Measurements from ENCODE around the gene SPRYD7.
"Not testable (repeated sequence)": the region's sequence is repeated elsewhere in the genome, so short reads cannot be mapped to it uniquely, and the experiment has no call there.

SPRYD7 gene, protein sequence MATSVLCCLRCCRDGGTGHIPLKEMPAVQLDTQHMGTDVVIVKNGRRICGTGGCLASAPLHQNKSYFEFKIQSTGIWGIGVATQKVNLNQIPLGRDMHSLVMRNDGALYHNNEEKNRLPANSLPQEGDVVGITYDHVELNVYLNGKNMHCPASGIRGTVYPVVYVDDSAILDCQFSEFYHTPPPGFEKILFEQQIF

DNA sequence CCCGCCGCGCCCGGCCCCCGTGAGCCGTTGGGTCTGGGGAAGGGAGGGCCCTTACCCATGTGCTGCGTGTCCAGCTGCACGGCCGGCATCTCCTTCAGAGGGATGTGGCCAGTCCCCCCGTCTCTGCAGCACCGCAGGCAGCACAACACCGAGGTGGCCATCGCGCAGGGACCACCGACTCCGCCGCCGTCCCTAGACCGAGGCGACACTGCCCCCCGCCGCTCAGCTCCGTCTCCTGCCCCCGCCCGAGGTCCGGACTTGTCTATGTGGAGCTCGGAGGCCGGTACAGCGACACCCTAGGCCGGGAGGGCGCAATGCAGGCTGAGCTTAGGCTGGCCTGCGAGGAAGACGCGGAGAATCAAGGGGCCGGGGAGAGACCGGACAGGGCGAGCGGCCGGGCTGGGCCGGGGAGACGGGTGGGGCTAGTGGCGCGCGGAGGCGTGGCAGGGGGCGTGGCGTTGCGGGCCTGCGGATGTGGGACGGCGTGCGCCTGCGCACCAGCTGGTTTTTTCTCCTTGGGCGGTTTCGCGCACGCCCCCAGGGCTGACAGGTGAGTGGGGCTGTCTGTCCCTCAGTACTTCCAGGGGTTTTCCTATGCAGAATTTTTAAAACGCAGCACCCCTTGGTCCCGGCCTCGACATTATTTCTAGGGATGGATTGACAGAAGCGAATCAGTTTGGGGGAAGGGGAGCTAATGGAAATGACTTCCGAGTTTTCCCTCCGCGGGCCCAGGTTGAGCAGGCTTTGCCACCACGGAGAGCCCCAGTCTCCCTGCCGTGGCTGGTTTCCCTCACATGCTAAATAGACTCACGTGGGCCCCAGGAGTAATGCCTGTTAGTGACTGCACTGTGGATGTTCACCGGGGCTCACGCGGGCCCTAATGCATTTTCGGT lies at the start of gene SPRYD7:
Gene SPRYD7 (minus strand): TSS at position 266 of the 893 bp plus-strand sequence. CDS start 105 bp downstream, at position 161.
- DNase-seq, result peak; percentile 94

DNA sequence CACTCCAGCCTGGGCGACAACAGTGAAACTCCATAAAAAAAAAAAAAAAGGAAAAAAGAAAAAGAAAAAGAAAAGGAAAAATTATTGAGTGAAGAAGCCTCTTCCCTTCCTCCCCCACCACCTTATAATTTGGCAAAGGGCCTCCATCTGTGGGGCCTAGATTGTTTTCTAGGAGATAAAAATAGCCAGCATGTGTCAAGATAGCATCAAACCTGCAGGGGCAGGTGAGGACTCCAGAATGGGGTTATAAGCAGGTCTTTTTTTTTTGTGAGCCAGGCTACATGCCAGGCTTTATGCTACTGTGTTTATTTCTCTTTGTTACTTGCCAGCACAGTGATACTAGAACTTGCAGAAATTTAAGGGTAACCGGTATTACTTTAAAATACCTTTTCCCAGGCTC lies 49.0 kb upstream of the SPRYD7 start:
- no peak for DNase-seq

DNA sequence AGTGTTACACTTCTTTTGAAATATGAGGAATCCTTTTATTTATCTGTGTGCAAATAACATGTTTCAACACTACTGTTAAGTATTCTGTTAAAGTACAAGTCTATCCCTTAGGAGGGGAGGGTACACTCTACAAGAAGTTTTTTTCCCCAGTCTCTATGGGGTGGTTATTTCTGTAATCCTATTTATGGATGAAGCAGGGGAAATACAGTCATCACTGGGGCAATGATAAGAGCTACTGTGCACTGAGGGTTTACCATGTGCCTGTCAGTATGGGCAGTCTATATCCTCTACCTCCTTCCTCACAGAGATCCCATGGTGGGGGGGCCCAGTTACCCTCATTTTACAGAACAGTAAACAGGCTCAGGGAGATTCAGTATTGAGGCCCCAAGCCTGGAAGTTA lies 44.1 kb upstream of the SPRYD7 start:
- DNase-seq, result no peak

DNA sequence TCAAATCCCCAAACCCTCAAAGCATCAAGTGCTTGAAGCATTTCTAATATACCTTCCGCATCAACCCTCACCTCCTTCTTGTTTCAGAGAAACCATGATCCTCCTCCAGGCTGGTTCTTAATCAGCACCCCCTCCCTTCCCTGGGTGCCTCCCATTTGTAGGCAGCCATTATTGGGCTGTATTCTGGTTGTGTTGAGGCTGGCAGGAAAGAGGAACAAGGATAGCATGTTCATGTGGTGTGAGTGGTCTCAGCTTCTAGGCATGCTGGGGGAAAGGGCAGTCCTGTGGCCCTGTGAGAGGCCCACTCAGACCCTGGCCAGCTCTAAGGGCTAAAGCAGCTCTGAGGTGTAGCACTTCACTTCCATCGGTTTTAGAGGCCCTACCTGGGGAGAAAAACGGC lies 41.9 kb upstream of the SPRYD7 start:
- DNase-seq, result no peak

DNA sequence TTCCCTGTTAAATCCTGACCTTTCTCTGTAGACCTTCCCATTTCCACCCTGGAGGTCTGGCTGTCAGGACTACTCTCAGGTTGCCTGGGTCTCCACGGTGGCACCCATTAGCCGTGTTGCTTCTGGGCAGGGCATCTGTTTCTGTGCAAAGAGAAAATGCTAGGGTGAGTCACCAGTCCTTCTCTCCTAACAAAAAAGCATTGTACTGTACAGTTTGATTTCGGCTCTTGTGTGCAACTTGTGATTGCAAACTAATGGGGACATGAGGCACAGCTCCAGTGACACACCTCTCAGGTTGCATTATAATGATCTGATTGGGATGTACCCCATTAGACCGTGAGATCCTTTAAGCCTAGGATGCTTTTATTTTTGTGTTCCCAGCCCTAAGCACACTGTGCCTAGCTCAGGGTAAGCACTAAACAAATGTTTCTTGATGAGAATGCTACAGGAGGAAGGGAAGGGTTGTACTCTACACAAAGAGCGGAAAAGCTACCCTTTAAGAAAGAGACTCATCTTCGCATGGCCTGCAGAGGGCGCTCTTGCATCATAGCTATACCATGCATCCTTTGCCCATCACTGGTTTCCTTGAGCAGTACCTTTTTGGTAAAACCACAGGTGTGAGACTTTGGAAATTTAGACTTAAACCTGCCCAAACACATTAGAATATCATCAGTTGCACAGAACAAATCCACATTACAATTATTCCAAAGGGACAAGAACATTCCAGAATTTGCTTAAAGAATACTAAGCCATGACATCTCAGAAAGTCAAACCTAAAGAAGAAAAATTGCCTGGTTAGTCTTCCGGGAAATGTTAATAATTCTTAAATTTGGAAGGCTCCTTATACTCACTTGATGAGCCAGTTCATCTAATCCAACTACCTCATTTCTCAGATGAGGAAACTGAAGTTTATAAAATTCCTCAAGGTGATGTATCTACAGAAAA lies 40.4 kb upstream of the SPRYD7 start:
- peak; percentile 37 for DNase-seq

DNA sequence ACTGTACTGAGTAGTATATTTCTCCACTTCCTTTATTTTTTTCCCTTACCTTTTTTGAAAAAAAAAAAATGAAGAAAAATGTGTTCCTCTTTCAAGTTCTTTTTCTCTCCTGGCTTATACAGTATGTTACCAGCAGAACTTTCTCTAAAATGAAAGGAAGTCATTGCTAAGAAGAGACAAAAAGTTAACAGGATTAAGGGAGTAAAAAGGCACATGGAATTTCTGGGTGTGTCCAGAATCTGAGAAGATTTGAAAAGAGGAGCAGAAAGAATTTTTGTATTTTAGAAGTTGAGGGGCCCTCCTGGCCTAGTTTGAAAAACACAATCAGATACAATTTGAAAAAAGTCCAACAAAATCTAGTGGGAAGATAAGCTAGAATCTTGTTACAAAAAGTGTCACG lies 39.7 kb upstream of the SPRYD7 start:
- no peak for DNase-seq

DNA sequence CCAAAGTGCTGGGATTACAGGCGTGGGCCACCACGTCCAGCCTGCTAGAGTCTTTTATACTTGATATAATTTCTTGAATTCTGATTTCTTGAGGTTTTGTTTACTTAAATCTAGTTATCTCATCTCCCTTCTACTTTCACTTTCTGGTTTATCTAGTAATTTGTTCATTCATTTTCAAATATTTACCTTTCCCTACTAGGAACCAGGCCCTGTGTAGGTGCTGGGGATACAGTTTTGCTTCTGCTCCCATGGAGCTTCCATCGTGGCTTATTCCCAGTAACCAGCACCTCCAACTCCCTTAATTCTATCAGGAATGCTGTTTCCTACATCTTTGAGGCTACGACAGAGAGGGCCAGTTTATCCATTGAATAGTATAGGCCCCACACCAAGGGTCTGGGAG lies 36.6 kb upstream of the SPRYD7 start:
- DNase-seq, result no peak

DNA sequence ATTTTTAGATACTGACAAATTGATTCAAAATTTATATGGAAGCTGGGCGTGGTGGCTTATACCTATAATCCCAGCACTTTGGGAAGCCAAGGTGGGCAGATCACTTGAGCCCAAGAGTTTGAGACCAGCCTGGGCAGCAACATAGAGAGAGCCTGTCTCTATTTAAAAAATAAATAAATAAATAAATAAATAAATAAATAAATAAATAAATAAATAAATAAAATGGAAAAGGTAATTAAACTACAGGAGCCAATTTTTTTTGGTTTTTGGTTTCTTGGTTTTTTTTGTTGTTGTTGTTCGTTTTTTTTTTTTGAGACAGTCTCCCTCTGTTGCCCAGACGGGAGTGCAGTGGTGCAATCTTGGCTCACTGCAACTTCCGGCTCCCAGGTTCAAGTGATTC lies 31.3 kb upstream of the SPRYD7 start:
- no peak for DNase-seq

DNA sequence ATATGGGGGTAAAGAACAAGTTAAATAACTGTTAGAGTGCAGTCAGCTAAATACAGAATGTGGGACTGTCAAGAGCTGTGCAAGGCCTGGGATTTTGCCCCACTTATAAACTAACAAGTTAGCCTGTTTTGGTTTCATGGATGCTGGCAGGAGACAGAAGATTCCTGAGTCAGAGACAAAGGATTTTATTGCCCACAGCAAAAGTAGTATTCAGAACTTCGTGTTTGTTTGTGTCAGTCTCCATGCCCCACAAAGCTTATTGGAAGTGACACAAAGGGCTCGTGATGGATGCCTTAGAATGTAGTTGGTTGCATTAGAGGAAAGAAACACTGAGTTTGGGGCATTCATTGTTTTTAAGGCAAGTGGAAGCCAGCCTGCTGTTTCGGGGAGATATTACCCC lies 22.2 kb upstream of the SPRYD7 start:
- DNase-seq, result no peak

DNA sequence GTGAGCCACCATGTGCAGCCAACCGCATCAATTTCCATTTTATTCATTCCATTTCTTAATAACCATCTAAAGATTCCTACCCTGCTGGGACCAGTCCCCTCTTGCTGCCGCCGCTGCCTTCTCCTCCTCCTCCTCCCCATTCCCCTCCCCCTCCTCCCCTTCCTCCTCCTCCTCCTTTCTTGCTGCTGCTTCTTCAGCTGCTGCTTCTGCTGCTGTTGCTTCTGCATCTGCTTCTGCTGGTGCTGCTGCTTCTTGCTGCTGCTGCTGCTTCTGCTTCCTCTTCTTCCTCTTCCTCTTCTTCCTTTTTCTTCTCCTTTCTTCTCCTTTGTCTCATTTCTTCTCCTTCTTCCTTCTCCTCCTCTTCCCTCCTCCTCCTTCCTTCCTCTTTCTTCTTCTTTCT lies 20.0 kb upstream of the SPRYD7 start:
- no peak for DNase-seq

DNA sequence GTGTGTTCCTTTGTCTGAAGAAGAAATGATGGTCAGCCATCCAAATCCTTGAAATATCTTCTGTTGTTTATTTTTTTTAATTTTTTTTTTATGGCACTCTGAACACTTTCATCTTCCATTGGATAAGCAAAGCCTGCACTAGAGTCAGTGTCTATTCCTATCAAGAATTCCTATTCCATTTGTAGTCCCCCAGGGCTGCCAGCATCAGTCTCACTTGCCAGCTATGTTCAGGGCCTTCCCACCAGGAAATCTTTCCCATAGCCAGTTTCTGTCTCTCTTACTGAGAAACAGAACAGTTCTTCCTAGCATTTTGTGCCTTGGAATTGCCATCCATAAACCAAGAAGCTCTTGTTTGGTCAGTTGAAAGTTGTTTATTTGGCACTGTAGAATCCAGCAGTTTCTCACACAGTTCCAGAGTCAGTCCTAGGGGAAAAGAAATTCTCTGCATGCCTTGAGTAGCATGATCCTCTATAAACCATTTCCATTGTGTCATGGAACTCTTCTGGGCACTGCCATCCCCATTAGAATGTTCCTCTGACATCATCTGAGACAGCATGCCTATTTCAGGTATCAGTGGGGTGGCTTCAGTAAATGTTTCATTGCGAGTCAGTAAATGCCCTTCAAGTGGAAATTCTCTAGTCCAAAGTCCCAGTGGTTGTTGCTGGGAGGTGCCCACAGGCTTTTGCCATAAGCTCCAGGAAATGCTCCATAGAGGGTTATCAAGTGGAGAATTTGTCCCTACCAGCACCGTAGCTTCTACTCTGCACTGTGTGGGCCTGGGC lies 18.7 kb upstream of the SPRYD7 start:
- DNase-seq, result no peak

DNA sequence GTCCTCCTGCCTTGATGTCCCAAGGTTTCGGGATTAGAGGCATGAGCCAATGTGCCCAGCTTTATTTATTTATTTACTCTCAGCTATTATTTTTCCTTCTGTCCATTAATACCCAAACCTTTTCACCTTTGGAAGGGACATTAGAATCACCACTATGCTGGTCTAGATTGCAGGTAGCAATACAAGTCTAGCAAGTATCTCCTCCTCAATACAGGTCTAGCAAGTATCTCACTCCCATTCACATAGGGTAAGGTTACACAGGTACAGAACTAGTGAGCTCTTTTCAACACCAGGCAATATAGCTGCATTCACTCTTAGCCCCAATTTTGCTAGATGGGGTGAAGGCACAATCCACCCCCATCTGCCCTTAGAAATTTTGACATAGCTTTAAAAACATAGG lies 17.4 kb upstream of the SPRYD7 start:
- no peak for DNase-seq

DNA sequence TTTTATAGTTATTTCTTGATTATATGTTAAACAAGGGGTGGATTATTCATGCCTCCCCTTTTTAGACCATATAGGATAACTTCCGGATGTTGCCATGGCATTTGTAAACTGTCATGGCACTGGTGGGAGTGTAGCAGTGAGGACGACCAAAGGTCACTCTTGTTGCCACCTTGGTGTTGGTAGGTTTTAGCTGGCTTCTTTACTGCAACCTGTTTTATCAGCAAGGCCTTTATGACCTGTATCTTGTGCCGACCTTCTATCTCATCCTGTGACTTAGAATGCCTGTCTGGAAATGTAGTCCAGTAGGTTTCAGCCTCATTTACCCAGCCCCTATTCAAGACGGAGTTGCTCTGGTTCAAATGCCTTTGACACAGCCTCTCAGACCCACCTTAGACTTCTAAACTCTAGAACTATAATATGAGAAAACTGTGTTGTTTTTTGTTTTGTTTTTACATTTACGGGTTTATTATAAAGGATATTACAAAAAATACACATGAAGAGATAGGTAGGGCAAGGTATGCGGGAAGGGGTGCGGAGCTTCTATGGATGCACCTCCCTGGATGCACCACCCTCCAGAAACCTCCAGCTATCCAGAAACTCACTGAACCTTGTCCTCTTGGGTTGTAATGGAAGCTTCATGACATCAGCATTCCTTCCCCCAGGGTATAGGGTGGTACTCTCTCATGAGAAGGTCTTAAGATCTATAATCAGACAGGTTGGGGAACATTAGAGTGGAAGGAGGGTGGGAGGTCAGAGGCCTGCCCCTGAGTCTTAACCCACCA lies 15.8 kb upstream of the SPRYD7 start:
- DNase-seq, result no peak

DNA sequence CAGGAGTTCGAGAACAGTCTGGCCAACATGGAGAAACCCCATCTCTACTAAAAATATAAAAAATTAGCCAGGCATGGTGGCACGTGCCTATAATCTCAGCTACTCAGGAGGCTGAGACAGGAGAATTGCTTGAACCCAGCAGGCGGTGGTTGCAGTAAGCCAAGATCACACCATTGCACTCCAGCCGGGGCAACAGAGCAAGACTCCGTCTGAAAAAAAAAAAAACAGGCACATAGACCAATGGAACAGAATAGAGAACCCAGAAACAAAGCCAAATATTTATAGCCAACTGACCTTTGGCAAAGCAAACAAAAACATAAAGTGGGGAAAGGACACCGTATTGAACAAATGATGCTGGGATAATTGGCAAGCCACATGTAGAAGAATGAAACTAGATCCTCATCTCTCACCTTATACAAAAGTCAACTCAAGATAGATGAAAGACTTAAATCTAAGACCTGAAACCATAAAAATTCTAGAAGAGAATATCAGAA lies 12.7 kb upstream of the SPRYD7 start:
- DNase-seq, result not testable (repeated sequence)

DNA sequence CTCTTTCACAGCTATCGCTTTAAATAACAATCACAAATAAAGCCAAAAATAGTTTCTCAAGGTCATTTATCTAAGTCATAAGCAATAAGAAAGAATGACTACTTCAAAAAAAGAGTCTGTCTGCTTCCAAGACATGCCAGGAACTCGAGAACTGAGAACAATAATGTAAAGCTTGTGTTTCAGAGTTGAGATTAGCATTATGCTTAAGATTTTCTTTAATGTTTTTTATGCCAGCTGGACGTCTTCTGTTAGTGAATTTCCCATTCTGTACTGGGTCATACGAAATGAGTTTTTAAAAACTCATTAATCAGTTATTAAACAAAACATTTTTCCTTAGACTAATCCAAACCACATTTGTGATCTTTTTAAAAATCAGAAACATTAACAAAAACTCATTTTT lies 3.2 kb upstream of the SPRYD7 start:
- no peak for DNase-seq

DNA sequence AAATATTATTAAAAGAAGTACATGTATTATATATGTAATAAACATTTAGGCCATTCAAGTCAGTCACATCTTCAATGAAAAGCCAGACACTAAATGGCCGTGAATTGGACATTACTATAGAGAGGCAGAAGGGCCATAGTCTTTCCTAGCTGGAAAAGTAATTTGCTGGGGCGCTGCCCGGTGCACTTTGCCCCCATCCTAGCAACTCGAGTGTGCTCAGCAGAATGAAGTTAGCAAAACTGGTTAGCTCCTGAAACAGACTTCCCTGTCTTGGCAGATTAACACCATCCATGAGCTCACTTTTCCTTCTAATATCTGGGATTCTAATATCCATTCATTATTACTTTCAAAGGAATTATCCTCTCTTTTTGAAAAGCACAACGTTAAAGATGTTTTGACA lies 2.8 kb upstream of the SPRYD7 start:
- no peak for DNase-seq

DNA sequence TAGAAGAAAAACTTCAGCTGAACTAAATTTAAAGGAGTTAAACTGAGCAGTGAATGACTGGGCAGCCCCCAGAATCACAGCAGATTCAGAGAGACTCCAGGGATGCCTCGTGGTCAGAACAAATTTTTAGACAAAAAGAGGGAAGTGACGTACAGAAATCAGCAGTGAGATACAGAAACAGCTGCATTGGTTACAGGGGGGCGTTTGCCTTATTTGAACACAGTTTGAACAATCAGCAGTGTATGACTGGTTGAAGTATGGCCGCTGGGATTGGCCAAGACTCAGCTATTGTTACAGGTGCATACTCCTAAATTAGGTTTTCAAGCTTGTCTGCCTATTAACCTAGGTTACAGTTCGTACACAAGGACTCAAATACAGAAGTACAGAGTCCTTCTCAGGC lies 2.2 kb upstream of the SPRYD7 start:
- DNase-seq, result no peak

DNA sequence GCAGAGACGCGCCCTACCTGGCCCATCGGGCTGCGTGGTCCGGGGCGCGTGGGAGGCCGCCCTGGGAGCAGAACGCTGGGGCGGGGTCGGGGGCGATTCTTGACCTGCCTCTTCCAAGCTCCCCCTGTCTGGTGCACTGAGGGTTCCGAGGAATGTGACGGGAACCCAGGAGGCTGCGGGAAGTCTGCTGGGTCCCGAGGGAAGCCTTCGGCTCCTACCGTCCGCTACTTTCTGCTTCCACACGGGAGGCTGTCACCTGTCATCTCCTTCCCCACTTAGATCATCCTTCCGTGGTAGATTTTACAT lies 781 bp upstream of the SPRYD7 start:
- no peak for DNase-seq

DNA sequence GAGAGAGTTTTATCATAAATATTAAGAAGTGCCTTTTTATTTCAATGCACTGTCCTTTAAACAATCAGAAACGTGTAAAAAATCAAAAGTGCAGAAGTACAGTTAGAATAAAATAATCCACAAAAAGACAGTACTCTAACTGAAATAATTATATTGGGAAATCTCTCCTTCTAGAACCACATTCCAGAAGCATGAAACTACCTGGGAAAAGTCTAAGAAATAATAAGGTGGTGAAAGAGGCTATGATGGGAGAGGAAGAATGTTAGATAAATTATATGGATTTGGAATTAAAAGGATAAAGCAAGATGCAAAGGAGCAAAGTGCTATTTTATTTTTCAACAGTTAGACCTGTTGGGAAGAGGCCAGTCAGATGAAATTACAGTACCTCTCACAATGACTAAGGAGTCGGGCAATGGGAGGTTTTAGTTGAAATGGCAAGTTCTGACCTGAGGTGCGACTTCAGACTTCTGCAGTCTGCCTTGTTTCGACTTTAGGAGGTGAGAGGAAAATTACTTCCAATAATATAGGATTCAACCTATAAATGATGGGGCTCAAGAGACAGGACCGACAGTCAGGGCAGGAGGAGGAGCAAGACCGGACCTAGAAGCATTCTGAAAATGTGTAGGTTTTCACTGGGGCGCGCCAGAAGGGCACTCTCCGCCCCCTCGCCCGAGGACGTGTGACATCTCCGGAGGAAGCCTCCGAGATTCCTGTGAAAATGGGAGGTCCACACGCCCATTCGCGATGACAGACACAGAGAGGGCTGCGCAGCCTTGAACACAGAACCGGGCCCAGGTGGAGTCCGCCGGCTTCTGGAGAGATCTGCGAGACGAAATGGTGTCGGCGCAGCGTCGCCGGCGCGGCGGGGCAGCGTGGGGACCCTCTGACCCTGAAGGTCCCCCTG lies 717 bp downstream of the SPRYD7 start:
- no peak for DNase-seq

DNA sequence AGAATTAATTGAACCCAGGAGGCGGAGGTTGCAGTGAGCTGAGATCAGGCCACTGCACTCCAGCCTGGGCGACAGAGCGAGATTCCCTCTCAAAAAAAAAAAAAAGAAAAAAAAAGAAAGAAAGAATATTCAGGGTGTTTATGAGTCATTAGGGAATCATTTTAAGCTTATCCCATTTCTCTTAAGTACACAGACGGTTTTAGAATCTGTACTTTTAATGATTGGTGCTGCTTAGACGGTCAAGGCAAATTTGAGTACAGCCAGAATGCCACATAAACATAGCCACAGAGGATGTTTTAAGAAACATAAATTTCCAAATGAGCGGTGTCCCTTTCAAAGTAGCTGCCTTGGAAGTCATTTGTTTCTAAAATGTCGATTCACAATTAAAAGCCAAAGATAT lies 2.6 kb downstream of the SPRYD7 start:
- no peak for DNase-seq

DNA sequence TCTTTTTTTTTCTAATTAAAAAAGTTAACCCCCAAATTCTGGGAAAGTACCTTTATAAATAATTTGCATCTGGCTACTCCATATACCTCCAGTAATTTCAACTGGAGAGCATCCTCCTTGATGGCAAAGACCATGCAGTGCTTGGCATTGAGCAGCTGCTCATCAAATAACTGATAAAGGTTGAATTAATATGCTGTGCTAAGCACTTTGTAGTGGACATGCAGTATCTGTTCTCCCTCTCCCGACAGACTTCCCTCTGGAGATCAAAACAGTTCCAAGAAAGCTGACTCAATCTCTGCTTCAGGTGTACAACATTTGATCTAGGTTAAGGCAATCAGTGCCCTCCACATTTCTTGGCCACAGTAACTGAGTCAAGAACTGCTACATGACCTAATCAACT lies 3.3 kb downstream of the SPRYD7 start:
- DNase-seq, result no peak
